ENCODE data around the gene NDOR1.
A peak's percentile ranks its signal among the peaks of the same experiment; 100 is the strongest.

Gene NDOR1

DNA sequence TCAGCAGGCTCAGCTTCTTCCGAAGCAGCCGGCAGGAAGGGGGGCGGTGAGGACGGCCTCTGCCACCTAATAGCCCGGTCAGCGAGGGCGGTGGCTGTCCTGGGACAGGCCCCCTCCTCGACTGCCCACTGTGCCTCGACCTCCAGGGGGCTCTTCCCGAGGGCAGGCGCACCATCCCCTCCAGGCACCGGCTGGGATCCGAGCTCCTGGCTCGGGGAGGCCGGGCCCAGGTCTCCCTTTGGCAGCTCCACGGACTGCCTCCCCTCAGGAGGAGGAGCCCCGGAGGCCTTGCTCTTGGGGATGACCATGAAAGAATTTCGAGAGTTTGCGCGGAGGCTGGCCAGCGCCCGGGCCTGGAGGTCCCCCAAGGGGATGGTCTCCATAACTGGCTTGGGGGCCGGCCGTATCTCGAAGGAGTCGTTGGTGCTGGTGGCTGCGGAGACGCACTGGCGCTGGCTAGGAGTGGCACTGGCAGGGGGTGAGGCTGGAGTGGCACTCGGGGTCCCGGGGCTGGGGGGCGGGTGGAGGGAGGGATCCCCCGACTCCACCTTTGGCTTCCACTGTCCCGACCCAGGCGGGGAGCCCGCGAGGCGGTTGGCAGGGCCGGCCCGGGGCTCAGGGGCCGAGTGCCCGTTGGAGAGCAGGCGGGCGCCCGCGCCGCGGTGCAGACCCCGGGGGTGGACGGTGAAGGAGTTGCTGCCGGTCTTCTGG, 5.9 kb upstream of the NDOR1 start:
- no peak for DNase-seq (ENCODE audit: low read depth)
- peak overlapping the region; percentile 26 for H3K4me3 ChIP-seq (ENCODE audit: low read length)
- TF ChIP-seq, protein P1, sequence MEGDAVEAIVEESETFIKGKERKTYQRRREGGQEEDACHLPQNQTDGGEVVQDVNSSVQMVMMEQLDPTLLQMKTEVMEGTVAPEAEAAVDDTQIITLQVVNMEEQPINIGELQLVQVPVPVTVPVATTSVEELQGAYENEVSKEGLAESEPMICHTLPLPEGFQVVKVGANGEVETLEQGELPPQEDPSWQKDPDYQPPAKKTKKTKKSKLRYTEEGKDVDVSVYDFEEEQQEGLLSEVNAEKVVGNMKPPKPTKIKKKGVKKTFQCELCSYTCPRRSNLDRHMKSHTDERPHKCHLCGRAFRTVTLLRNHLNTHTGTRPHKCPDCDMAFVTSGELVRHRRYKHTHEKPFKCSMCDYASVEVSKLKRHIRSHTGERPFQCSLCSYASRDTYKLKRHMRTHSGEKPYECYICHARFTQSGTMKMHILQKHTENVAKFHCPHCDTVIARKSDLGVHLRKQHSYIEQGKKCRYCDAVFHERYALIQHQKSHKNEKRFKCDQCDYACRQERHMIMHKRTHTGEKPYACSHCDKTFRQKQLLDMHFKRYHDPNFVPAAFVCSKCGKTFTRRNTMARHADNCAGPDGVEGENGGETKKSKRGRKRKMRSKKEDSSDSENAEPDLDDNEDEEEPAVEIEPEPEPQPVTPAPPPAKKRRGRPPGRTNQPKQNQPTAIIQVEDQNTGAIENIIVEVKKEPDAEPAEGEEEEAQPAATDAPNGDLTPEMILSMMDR (IDR thresholded peaks at IDR 0.05; ENCODE audit: insufficient read depth, low read depth, low read length, missing control alignments), result no peak

DNA sequence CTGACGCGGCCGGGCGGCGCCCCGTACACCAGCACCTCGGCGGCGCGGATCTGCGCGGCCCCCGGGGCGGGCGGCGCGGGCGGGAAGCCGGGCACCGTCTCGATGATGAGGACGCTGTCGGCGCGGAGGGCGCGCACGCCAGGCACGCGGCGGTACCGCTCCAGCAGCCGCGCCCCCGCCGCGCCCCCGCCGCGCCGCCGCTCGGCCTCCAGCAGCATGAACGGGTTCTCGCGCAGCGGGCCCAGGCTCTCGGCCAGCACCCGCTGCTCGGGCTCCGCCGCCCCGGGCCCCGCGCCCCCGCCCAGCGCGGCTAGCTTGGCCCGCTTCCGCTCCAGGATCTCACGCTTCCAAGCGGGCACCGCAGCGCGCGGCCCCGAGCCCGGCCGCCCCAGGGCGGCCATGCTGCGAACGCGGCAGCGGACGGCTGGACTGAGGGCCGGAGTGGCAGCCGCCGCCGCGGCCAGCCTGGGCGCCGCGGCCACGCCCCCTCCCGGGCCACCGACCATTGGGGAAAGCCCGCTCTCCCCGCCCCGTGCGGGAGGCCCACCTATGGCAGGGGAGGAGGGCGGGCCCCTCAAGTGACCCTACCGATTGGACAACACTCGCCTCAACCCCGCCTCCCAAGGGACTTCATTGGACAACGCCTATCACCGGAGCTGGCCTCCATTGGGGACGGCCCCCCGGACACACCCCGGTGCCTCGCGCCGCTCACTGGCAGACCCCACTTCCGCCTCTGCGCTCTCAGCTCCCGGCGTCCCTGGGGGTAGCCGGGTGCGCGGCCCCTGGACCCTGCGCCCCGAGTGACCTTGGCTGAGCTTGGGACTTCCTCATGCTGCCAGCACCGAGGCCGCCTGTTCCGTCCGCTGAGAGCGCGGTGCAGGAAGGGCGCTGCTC, 4.9 kb upstream of the NDOR1 start, which contains the start of gene TPRN:
Gene TPRN (minus strand): TSS at position 431 of the 894 bp plus-strand sequence. CDS start 30 bp downstream, at position 401.
- peak; percentile 99 for DNase-seq (ENCODE audit: low read depth)
- H3K4me3 ChIP-seq (ENCODE audit: low read length), result peak within 1 kb of the TSS; percentile 64
- TF ChIP-seq, protein P1 (IDR thresholded peaks at IDR 0.05; ENCODE audit: insufficient read depth, low read depth, low read length, missing control alignments), result no peak

DNA sequence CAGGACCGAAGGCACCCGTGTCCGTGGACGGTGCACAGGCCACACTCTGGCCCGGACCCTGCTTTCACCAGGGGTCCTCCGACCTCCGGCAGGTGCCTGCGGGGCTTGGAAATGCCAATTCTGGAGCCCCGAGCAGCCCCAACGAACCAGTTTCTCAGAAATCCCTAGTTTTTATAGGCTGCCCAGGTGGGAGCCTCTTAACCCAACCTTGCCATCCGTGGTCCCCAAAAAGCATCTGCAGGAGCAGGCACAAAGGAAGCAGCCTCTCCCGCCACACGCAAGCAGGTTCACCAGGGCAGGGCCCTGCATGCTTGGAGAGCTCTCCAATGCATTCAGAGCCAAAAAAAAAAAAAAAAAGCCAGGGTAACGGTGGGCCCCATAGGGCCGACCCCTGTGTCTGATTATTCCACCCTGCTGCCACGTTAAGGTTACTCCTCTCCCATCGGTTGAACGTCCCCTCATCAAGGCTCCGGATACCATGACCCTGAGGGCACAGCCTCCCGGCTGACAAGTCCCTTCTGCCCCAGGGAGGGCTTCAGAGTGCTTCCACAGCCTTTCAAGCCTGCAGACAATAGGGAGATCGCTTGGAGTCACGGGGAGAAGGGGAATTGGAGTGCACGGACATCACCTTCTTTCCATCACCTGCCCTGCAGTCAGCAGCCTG, 4.2 kb upstream of the NDOR1 start:
- peak overlapping the region; percentile 64 for H3K4me3 ChIP-seq (ENCODE audit: low read length)
- TF ChIP-seq, protein P1 (IDR thresholded peaks at IDR 0.05; ENCODE audit: insufficient read depth, low read depth, low read length, missing control alignments), result no peak
- no peak for DNase-seq (ENCODE audit: low read depth)

DNA sequence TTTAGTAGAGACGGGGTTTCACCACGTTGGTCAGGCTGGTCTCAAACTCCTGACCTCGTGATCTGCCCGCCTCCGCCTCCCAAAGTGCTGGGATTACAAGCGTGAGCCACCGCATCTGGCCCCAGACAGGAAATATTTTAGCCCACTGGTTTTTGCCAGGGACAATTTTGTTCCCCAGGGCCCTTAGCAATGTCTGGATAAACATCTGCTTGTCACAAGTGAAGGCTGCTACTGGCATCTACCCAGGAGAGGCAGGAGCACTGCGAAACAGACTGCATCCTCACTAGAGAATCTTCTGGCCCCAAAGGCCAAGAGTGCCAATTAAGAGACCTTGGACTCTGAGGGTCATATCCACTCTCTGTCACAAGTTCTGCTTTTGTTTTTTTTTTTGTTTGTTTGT, 2.5 kb upstream of the NDOR1 start:
- TF ChIP-seq, protein P1 (IDR thresholded peaks at IDR 0.05; ENCODE audit: insufficient read depth, low read depth, low read length, missing control alignments), result no peak
- no peak for DNase-seq (ENCODE audit: low read depth)

DNA sequence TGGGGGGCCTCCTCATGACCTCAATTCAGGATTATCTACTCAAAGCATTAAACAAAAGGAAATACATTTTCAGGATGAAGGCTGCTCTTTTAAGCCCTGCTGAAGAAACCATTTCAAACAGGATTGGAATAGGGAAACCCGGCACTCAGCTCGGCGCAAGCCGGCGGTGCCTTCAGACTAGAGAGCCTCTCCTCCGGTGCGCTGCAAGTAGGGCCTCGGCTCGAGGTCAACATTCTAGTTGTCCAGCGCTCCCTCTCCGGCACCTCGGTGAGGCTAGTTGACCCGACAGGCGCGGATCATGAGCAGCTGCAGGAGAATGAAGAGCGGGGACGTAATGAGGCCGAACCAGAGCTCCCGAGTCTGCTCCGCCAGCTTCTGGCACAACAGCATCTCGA, 772 bp upstream of the NDOR1 start:
- TF ChIP-seq, protein P1 (IDR thresholded peaks at IDR 0.05; ENCODE audit: insufficient read depth, low read depth, low read length, missing control alignments), result no peak
- peak overlapping the region; percentile 97 for H3K4me3 ChIP-seq (ENCODE audit: low read length)
- no peak for DNase-seq (ENCODE audit: low read depth)

More for the DNA sequence above, 2.5 kb upstream of the NDOR1 start:
- no peak overlapping the region for H3K4me3 ChIP-seq (ENCODE audit: low read length)

DNA sequence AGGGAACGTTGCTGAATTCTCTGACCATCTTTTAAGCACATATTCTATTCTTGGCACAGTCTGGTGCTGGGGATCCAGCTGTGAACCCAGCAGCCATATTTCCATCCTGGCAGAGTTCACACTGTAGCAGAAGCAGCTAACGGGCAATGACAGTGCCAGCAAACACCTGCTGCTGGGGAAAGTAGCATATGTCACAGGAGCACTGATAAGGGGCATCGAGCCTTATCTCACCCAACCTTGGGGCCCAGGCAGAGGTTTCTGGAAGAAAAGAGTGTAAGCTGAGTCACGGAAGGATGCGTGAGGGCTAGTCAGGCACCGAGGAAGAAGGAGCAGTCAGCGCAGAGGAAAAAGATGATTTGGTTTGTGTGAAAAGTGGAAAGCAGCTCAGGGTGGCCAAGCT, 1.1 kb downstream of the NDOR1 start:
- peak overlapping the region; percentile 97 for H3K4me3 ChIP-seq (ENCODE audit: low read length)
- DNase-seq (ENCODE audit: low read depth), result no peak
- TF ChIP-seq, protein P1 (IDR thresholded peaks at IDR 0.05; ENCODE audit: insufficient read depth, low read depth, low read length, missing control alignments), result no peak

All from epithelial cell of esophagus (primary cell).